OCI-LY3 (cell line): Measurements from ENCODE around the gene PRDM12.

ENCODE experiments used
- H2AFZ ChIP-seq: fragments of 200-600, 300-600 bp; shearing (Covaris generic); 2 replicates; pipeline ENCODE4 v1.6.0; 2014; ENCODE audit warnings: antibody characterized with exemption, low read depth, low read length
- H3K27ac ChIP-seq: fragments of 200-600, 300-600 bp; sonication (generic); 2 replicates; pipeline ENCODE4 v1.5.1; 2014; ENCODE audit warnings: mild to moderate bottlenecking, low read length, moderate library complexity, mixed read lengths
- H3K27me3 ChIP-seq: fragments of 200-600, 300-600 bp; sonication (generic); 2 replicates; pipeline ENCODE4 v1.6.1; 2014; ENCODE audit warnings: low read depth, low read length, mixed read lengths
- H3K36me3 ChIP-seq: fragments of 200-600, 300-600 bp; sonication (generic); replicated peaks from 2 replicates; pipeline ENCODE3; 2014; ENCODE audit warnings: low read depth, low read length, mixed read lengths
- H3K4me1 ChIP-seq: fragments of 300-600, 200-600 bp; sonication (generic); 2 replicates; pipeline ENCODE4 v1.6.1; 2014; ENCODE audit warnings: low read length, mixed read lengths
- H3K4me2 ChIP-seq: fragments of 200-600, 300-600 bp; sonication (generic); 2 replicates; pipeline ENCODE4 v1.6.1; 2014; ENCODE audit warnings: low read length, mixed read lengths
- H3K4me3 ChIP-seq: fragments of 300-600, 200-600 bp; sonication (generic); 2 replicates; pipeline ENCODE4 v1.5.1; 2014; ENCODE audit warnings: antibody characterized with exemption, mild to moderate bottlenecking, low read length, moderate library complexity
- H3K79me2 ChIP-seq: fragments of 300-600, 200-600 bp; shearing (Covaris generic); 2 replicates; pipeline ENCODE4 v1.6.1; 2014; ENCODE audit warnings: mild to moderate bottlenecking, low read length, mixed read lengths
- H3K9ac ChIP-seq: fragments of 300-600, 200-600 bp; shearing (Covaris generic); 2 replicates; pipeline ENCODE4 v1.6.0; 2014; ENCODE audit warnings: mild to moderate bottlenecking, low read length, moderate library complexity
- H3K9me3 ChIP-seq: fragments of 200-600, 300-600 bp; shearing (Covaris generic); 2 replicates; pipeline ENCODE4 v1.6.1; 2014; ENCODE audit warnings: low read length, mixed read lengths; ENCODE audit not compliant: insufficient read depth
- H4K20me1 ChIP-seq: fragments of 200-600, 300-600 bp; sonication (generic); 2 replicates; pipeline ENCODE4 v1.6.1; 2016; ENCODE audit warnings: low read length, mixed read lengths; ENCODE audit not compliant: insufficient read depth
- EZH2phosphoT487 ChIP-seq: fragments of 200-600 bp; shearing (Covaris generic); IDR thresholded peaks from 2 replicates; pipeline ENCODE4 v1.6.1; 2018; ENCODE audit warnings: antibody characterized with exemption, mixed run types, low read depth
- TF ChIP-seq, protein P1 (sequence below): fragments of 200-600, 300-600 bp; sonication (generic); IDR thresholded peaks from 2 replicates; pipeline ENCODE4 v1.5.1; 2014; ENCODE audit warnings: antibody characterized with exemption, low read length, low read depth

PRDM12 gene

DNA sequence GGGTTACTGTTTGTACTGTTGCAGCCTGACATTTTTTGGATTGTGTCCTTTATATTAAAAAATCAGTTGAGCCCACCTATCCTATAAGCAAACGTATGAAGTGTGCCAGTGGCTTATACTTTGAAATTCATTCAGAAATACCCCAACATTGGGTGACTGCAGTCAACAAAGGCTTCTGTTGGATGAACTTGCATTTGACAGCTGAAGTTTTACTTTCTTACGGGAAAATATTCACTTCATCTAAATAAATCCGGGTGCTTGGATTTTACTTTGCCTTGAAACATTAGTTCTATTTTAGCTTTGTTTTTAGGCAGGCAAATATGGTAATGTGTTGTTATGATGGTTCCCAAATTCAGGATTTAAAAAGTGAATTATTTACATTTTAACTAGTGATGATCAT lies 50.9 kb downstream of the PRDM12 start:
- Histone ChIP-seq H3K9me3 (no peaks in the 10 kb centered on the region), H3K79me2 (peaks cover 56% of the 10 kb centered on the region), H3K27ac (no peak overlapping the region), H2AFZ (no peak overlapping the region), H4K20me1 (no peaks in the 10 kb centered on the region), H3K4me1 (peaks cover 23% of the 10 kb centered on the region), H3K9ac (no peak overlapping the region), H3K36me3 (no peaks in the 10 kb centered on the region), H3K27me3 (no peaks in the 10 kb centered on the region), H3K4me2 (peak overlapping the region; percentile 97), H3K4me3 (peak overlapping the region; percentile 86; the same call in 1 of the 2 replicates)
- TF ChIP-seq, protein P1, sequence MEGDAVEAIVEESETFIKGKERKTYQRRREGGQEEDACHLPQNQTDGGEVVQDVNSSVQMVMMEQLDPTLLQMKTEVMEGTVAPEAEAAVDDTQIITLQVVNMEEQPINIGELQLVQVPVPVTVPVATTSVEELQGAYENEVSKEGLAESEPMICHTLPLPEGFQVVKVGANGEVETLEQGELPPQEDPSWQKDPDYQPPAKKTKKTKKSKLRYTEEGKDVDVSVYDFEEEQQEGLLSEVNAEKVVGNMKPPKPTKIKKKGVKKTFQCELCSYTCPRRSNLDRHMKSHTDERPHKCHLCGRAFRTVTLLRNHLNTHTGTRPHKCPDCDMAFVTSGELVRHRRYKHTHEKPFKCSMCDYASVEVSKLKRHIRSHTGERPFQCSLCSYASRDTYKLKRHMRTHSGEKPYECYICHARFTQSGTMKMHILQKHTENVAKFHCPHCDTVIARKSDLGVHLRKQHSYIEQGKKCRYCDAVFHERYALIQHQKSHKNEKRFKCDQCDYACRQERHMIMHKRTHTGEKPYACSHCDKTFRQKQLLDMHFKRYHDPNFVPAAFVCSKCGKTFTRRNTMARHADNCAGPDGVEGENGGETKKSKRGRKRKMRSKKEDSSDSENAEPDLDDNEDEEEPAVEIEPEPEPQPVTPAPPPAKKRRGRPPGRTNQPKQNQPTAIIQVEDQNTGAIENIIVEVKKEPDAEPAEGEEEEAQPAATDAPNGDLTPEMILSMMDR = no peak
- no peak for TF ChIP-seq EZH2phosphoT487

DNA sequence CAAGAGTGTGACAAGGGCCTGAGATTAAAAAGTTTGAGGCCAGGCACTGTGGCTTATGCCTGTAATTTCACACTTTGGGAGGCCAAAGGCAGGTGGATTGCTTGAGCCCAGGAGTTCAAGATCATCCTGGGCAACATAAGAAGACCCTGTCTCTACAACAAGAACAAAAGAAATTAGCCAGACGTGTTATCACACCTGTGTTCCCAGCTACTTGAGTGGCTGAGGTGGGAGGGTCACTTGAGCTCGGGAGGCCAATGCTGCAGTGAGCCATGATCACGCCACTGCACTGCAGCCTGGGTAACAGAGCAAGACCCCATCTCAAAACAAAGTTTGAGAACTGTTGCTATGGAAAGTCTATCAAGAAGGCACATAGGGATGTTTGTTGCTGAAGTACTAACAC lies 54.2 kb downstream of the PRDM12 start:
- no peak overlapping the region for H3K9ac ChIP-seq
- H3K9me3 ChIP-seq = no peaks in the 10 kb centered on the region
- no peak overlapping the region for H3K4me2 ChIP-seq
- H3K27me3 ChIP-seq = no peaks in the 10 kb centered on the region
- no peaks in the 10 kb centered on the region for H3K36me3 ChIP-seq
- no peak overlapping the region for H3K4me3 ChIP-seq
- TF ChIP-seq, protein P1 = no peak
- no peak for TF ChIP-seq EZH2phosphoT487
- H4K20me1 ChIP-seq = no peaks in the 10 kb centered on the region
- H3K4me1 ChIP-seq = peaks cover 20% of the 10 kb centered on the region
- H3K27ac ChIP-seq = no peak overlapping the region
- peaks cover 58% of the 10 kb centered on the region for H3K79me2 ChIP-seq
- no peak overlapping the region for H2AFZ ChIP-seq

DNA sequence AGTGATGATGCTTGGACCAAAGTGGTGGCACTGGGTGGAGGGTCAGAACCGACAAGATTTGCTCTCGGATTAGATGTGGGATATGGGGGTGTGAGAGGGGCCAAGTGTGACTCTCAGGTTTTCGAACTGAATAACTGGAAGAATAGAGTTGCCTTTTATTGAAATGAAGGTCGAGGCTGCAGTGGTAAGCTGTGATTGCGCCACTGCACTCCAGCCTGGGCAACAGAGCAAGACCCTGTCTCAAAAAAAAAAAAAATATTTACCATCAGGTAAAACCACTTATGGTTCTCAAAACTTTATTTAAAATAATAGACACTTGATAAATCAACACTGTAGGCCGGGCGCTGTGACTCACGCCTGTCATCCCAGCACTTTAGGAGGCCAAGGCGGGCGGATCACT lies 56.4 kb downstream of the PRDM12 start:
- H3K9me3 ChIP-seq = no peaks in the 10 kb centered on the region
- no peaks in the 10 kb centered on the region for H4K20me1 ChIP-seq
- no peak overlapping the region for H3K9ac ChIP-seq
- H3K4me2 ChIP-seq = no peak overlapping the region
- H3K79me2 ChIP-seq = peaks cover 36% of the 10 kb centered on the region
- no peaks in the 10 kb centered on the region for H3K4me1 ChIP-seq
- no peaks in the 10 kb centered on the region for H3K27me3 ChIP-seq
- TF ChIP-seq, protein P1 = no peak
- TF ChIP-seq EZH2phosphoT487 = no peak
- H3K36me3 ChIP-seq = no peaks in the 10 kb centered on the region
- H3K4me3 ChIP-seq = no peak overlapping the region
- H3K27ac ChIP-seq = no peak overlapping the region
- H2AFZ ChIP-seq = no peak overlapping the region

DNA sequence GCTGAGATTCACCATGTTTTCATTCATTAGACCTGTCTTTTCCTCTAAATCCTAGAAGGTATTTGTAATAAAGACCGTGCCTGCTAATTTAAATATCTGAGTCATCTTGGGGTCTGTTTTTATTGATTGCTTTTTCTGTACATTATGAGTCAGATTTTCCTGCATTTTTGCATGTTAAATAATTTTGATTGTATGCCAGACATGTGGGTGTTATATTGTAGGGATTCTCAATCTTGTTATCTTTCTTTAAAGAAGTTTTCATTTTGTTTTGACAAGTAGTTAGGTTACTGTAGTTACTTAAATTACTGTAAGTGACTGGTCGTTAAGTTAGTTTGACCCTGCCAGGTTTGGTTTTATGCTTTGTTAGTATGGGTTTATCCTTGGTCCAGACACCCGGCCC lies 64.3 kb downstream of the PRDM12 start:
- H3K9me3 ChIP-seq = no peaks in the 10 kb centered on the region
- no peak overlapping the region for H2AFZ ChIP-seq
- H3K27me3 ChIP-seq = no peaks in the 10 kb centered on the region
- H3K79me2 ChIP-seq = 0 out of 2 replicates have a peak, but pooled peaks cover 3% of the 10 kb centered on the region
- H3K36me3 ChIP-seq = no peaks in the 10 kb centered on the region
- H3K4me1 ChIP-seq = no peaks in the 10 kb centered on the region
- TF ChIP-seq, protein P1 = no peak
- no peak for TF ChIP-seq EZH2phosphoT487
- no peak overlapping the region for H3K4me2 ChIP-seq
- H3K9ac ChIP-seq = no peak overlapping the region
- H3K27ac ChIP-seq = no peak overlapping the region
- no peak overlapping the region for H3K4me3 ChIP-seq
- H4K20me1 ChIP-seq = no peaks in the 10 kb centered on the region
